Trophoblast cell (in vitro differentiated cells and primary cell): ENCODE data around the gene NLRC5.

Source experiments
- DNase-seq, 2 donors: peaks; one replicate each; pipeline ENCODE4 v3.0.0-alpha.2; 2016
- H2AFZ ChIP-seq: 2 replicates; pipeline ENCODE4 v1.6.1; 2013; ENCODE audit warnings: low read length, moderate library complexity, mild to moderate bottlenecking; ENCODE audit not compliant: insufficient read depth, poor library complexity
- H2AK5ac ChIP-seq: 2 replicates; pipeline ENCODE4 v1.6.1; 2013; ENCODE audit warnings: mild to moderate bottlenecking, low read length
- H2BK120ac ChIP-seq: 2 replicates; pipeline ENCODE4 v1.6.1; 2013; ENCODE audit warnings: low read length, mild to moderate bottlenecking, moderate library complexity; ENCODE audit not compliant: insufficient read depth, poor library complexity
- H2BK12ac ChIP-seq: 2 replicates; pipeline ENCODE4 v1.6.1; 2013; ENCODE audit warnings: mild to moderate bottlenecking, low read length, moderate library complexity
- H2BK5ac ChIP-seq: 2 replicates; pipeline ENCODE4 v1.6.1; 2013; ENCODE audit warnings: low read length, low read depth, moderate library complexity, mild to moderate bottlenecking; ENCODE audit not compliant: poor library complexity
- H3K14ac ChIP-seq: 2 replicates; pipeline ENCODE4 v1.6.1; 2013; ENCODE audit warnings: mild to moderate bottlenecking, low read length
- H3K18ac ChIP-seq: 2 replicates; pipeline ENCODE4 v1.6.1; 2013; ENCODE audit warnings: mild to moderate bottlenecking, low read length
- H3K23ac ChIP-seq: 2 replicates; pipeline ENCODE4 v1.6.1; 2013; ENCODE audit warnings: low read length
- H3K27ac ChIP-seq: 2 replicates; pipeline ENCODE4 v1.5.1; 2013; ENCODE audit warnings: low read depth, mild to moderate bottlenecking, inconsistent platforms, low read length, moderate library complexity
- H3K27me3 ChIP-seq: 2 replicates; pipeline ENCODE4 v1.6.1; 2013; ENCODE audit warnings: inconsistent platforms, mild to moderate bottlenecking, low read length, moderate library complexity; ENCODE audit not compliant: insufficient read depth
- H3K36me3 ChIP-seq, 2 experiments: 1 replicate in 1 of 2; 2 replicates in 1 of 2; pipeline ENCODE4 v1.6.1; 2013; ENCODE audit warnings: low read length in 2 of 2, mild to moderate bottlenecking in 2 of 2, moderate library complexity in 1 of 2; ENCODE audit not compliant: insufficient read depth in 2 of 2, control insufficient read depth in 1 of 2
- H3K4ac ChIP-seq: 2 replicates; pipeline ENCODE4 v1.6.1; 2013; ENCODE audit warnings: low read depth, mild to moderate bottlenecking, low read length, moderate library complexity
- H3K4me1 ChIP-seq, 2 experiments: 1 replicate in 1 of 2; 2 replicates in 1 of 2; pipeline ENCODE4 v1.6.1; 2013; ENCODE audit warnings: low read length in 2 of 2, mild to moderate bottlenecking in 2 of 2, moderate library complexity in 1 of 2; ENCODE audit not compliant: insufficient read depth in 2 of 2, control insufficient read depth in 1 of 2
- H3K4me2 ChIP-seq: 2 replicates; pipeline ENCODE4 v1.6.1; 2013; ENCODE audit warnings: inconsistent platforms, mild to moderate bottlenecking, low read length, moderate library complexity
- H3K4me3 ChIP-seq: 2 replicates; pipeline ENCODE4 v1.5.1; 2013; ENCODE audit warnings: mild to moderate bottlenecking, low read depth, low read length, inconsistent platforms
- H3K79me1 ChIP-seq: one replicate; pipeline ENCODE4 v1.6.1; 2013; ENCODE audit warnings: low read length
- H3K79me2 ChIP-seq: 2 replicates; pipeline ENCODE4 v1.6.1; 2013; ENCODE audit warnings: low read length, mild to moderate bottlenecking; ENCODE audit not compliant: control insufficient read depth, insufficient read depth, poor library complexity
- H3K9ac ChIP-seq: 2 replicates; pipeline ENCODE4 v1.6.1; 2013; ENCODE audit warnings: mild to moderate bottlenecking, low read length
- H3K9me3 ChIP-seq: 2 replicates; pipeline ENCODE4 v1.6.1; 2013; ENCODE audit warnings: low read depth, mild to moderate bottlenecking, control low read depth, inconsistent platforms, low read length; ENCODE audit not compliant: insufficient read depth
- H4K12ac ChIP-seq: 2 replicates; pipeline ENCODE4 v1.6.1; 2013; ENCODE audit warnings: low read depth, mild to moderate bottlenecking, low read length, moderate library complexity
- H4K8ac ChIP-seq: 2 replicates; pipeline ENCODE4 v1.6.1; 2013; ENCODE audit warnings: low read depth, mild to moderate bottlenecking, low read length, moderate library complexity
- H4K91ac ChIP-seq: one replicate; pipeline ENCODE4 v1.6.1; 2013; ENCODE audit warnings: low read depth, mild to moderate bottlenecking, low read length, moderate library complexity
- WGBS: extraction: QIAGEN DNeasy Blood & Tissue Kit; methylation state at CpG from one replicate; pipeline ENCODE4 v1.1.7; 2013; ENCODE audit warnings: missing lambda C conversion rate; ENCODE audit not compliant: insufficient read length, insufficient coverage; ENCODE audit errors: extremely low coverage; 5-methylcytosine and 5-hydroxymethylcytosine counted together

Gene NLRC5

DNA sequence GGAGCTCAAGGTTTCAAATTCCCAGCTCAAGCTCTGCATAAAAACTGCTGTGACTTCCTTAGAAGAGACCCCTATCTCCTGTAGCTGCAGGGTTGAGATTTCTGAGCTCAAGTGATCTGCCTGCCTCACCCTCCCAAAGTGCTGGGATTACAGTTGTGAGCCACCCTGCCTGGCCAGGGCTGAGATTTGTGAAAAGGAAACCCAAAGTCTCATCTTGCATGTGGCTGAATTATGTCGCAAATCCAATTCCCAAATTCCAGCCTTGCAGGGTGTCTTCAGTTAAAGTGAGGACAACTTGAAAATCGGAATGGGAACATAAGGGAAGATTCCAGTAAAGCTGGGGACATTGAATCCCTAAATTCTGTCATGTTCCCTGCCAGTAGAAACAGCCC, 41.8 kb upstream of the NLRC5 start:
- Histone ChIP-seq H3K27ac (no peak overlapping the region), H3K4me1 (no peaks in the 10 kb centered on the region), H3K36me3 (peaks cover 18% of the 10 kb centered on the region in 2 experiments), H3K14ac (no peak overlapping the region), H3K23ac (no peak overlapping the region), H3K27me3 (no peaks in the 10 kb centered on the region), H3K9ac (no peak overlapping the region), H2BK120ac (no peak overlapping the region), H3K18ac (no peak overlapping the region), H3K4ac (no peak overlapping the region), H2AFZ (no peak overlapping the region), H3K4me2 (no peak overlapping the region), H3K4me3 (no peak overlapping the region), H3K9me3 (no peaks in the 10 kb centered on the region), H4K12ac (no peak overlapping the region), H2BK5ac (no peak overlapping the region), H4K8ac (no peak overlapping the region), H4K91ac (no peak overlapping the region), H3K79me2 (no peaks in the 10 kb centered on the region), H2AK5ac (no peak overlapping the region), H2BK12ac (no peak overlapping the region), H3K79me1 (no peaks in the 10 kb centered on the region)
- no CpG with 5 or more reads among the region's 2 CpGs for WGBS
- peak in 1 of 2 donors; percentile 21 for DNase-seq

DNA sequence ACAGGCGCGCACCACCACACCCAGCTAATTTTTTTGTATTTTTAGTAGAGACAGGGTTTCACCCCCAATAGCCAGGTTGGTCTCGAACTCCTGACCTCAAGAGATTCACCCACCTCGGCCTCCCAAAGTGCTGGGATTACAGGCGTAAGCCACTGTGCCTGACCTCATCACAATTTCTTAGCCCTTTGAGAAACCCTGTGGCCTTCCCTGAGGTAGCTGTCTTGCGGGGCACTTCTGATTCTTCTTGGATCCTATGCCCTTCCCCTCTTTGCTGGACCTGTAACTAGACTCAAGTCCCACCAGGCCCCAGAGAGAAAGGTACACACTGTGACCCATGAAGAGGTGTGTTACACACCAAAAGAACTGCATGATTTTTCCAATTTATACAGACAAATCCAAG, 41.1 kb upstream of the NLRC5 start:
- H3K14ac ChIP-seq = no peak overlapping the region
- no peak overlapping the region for H3K9ac ChIP-seq
- peaks cover 12% of the 10 kb centered on the region in 2 experiments for H3K36me3 ChIP-seq
- no peaks in the 10 kb centered on the region for H3K79me2 ChIP-seq
- no peak overlapping the region for H3K27ac ChIP-seq
- H2BK5ac ChIP-seq = no peak overlapping the region
- no peak overlapping the region for H2AFZ ChIP-seq
- DNase-seq = no peak
- no peak overlapping the region for H3K4ac ChIP-seq
- no peak overlapping the region for H4K8ac ChIP-seq
- H4K12ac ChIP-seq = no peak overlapping the region
- H3K9me3 ChIP-seq = no peaks in the 10 kb centered on the region
- H3K79me1 ChIP-seq = no peaks in the 10 kb centered on the region
- H2AK5ac ChIP-seq = no peak overlapping the region
- no peak overlapping the region for H3K4me2 ChIP-seq
- H2BK12ac ChIP-seq = no peak overlapping the region
- no peaks in the 10 kb centered on the region for H3K27me3 ChIP-seq
- no peaks in the 10 kb centered on the region for H3K4me1 ChIP-seq
- no peak overlapping the region for H4K91ac ChIP-seq
- no CpG with 5 or more reads among the region's 6 CpGs for WGBS
- no peak overlapping the region for H2BK120ac ChIP-seq
- H3K18ac ChIP-seq = no peak overlapping the region
- H3K23ac ChIP-seq = no peak overlapping the region
- H3K4me3 ChIP-seq = no peak overlapping the region

DNA sequence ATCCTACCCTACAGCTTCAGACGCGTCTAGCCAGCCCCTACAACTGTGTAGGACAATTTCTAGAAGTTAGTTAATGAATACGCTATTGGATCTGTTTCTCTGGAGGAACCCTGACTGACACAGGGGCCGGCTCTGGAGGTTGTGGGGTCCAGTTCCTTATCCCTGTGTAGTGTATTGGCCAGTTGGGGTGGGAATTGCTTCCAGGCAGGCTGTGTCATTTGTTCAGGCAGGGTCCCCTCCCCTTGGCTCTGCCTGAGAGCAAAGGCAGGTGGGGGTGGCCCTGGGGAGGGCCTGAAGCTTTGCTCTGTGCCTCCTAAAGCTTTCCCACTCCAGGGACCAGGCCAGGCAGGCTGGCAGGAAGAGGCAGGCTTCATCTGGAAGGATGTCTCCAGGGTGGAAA, 39.3 kb upstream of the NLRC5 start:
- no peak for DNase-seq
- H4K12ac ChIP-seq = no peak overlapping the region
- no peaks in the 10 kb centered on the region for H3K79me1 ChIP-seq
- H2BK5ac ChIP-seq = no peak overlapping the region
- H3K27ac ChIP-seq = no peak overlapping the region
- H3K27me3 ChIP-seq = no peaks in the 10 kb centered on the region
- no peak overlapping the region for H3K14ac ChIP-seq
- no peak overlapping the region for H2BK12ac ChIP-seq
- H3K4ac ChIP-seq = no peak overlapping the region
- H3K9ac ChIP-seq = no peak overlapping the region
- H2AFZ ChIP-seq = no peak overlapping the region
- H3K4me1 ChIP-seq = no peaks in the 10 kb centered on the region
- no peaks in the 10 kb centered on the region for H3K9me3 ChIP-seq
- no peak overlapping the region for H2BK120ac ChIP-seq
- H3K23ac ChIP-seq = no peak overlapping the region
- H3K36me3 ChIP-seq = peaks cover 5% of the 10 kb centered on the region in 2 experiments
- no peak overlapping the region for H4K91ac ChIP-seq
- H3K4me2 ChIP-seq = no peak overlapping the region
- no peak overlapping the region for H3K4me3 ChIP-seq
- no peak overlapping the region for H2AK5ac ChIP-seq
- no peak overlapping the region for H4K8ac ChIP-seq
- no peak overlapping the region for H3K18ac ChIP-seq
- H3K79me2 ChIP-seq = no peaks in the 10 kb centered on the region
- no CpG with 5 or more reads among the region's 4 CpGs for WGBS

DNA sequence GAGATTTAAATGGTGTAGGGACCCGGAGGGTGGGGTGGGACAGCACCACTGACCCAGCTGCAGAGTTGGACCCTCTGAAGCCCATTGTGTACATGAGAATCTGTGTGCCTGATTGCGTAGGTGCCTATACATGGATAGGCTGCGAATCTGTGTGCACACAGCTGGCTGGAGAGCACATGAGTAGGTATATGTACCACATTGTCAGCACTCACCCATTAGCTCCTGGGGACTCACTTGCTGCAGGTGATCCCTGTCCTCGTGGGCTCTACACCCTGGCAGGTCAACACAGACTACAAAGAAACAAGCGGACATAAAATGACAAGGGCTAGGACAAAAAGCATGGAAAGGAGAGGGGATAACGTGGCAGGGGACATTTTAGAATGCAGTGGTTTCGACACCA, 38.9 kb upstream of the NLRC5 start:
- no peak overlapping the region for H3K9ac ChIP-seq

More for the DNA sequence above, 38.9 kb upstream of the NLRC5 start:
- H3K79me1 ChIP-seq = no peaks in the 10 kb centered on the region
- H2AK5ac ChIP-seq = no peak overlapping the region
- H2BK120ac ChIP-seq = no peak overlapping the region
- H3K4me3 ChIP-seq = no peak overlapping the region
- no peak overlapping the region for H4K91ac ChIP-seq
- no peak overlapping the region for H2AFZ ChIP-seq
- H3K4ac ChIP-seq = no peak overlapping the region
- no CpG with 5 or more reads among the region's 7 CpGs for WGBS
- H3K9me3 ChIP-seq = no peaks in the 10 kb centered on the region
- DNase-seq = no peak
- H4K8ac ChIP-seq = no peak overlapping the region
- no peak overlapping the region for H2BK5ac ChIP-seq
- no peak overlapping the region for H3K23ac ChIP-seq
- H3K36me3 ChIP-seq = peaks cover under 1% of the 10 kb centered on the region in 2 experiments
- H2BK12ac ChIP-seq = no peak overlapping the region
- H3K4me2 ChIP-seq = no peak overlapping the region
- H3K14ac ChIP-seq = no peak overlapping the region
- H3K4me1 ChIP-seq = no peaks in the 10 kb centered on the region
- H3K27me3 ChIP-seq = no peaks in the 10 kb centered on the region
- no peak overlapping the region for H3K27ac ChIP-seq
- no peak overlapping the region for H3K18ac ChIP-seq
- H3K79me2 ChIP-seq = no peaks in the 10 kb centered on the region
- no peak overlapping the region for H4K12ac ChIP-seq
